ENCODE measurements around the gene SLC6A11.

SLC6A11 gene

GRCh38 chr3:10836676-10837075 is 20.6 kb downstream of the SLC6A11 start:
- H3K4me1 ChIP-seq (ENCODE audit: insufficient read depth, low read length, severe bottlenecking), result no peaks in the 10 kb centered on the region
- H2AFZ ChIP-seq (ENCODE audit: low read length), result no peak overlapping the region
- no peak overlapping the region for H3K9ac ChIP-seq (ENCODE audit: low read length)
- H3K27ac ChIP-seq (ENCODE audit: low read depth, low read length, poor library complexity, severe bottlenecking), result no peak overlapping the region
- H4K20me1 ChIP-seq (ENCODE audit: insufficient read depth, low read length), result no peaks in the 10 kb centered on the region
- H3K27me3 ChIP-seq (ENCODE audit: insufficient read depth, low read length), result no peaks in the 10 kb centered on the region
- H3K4me3 ChIP-seq (ENCODE audit: low read depth, low read length, poor library complexity, severe bottlenecking), result no peak overlapping the region
- H3K79me2 ChIP-seq (ENCODE audit: insufficient read depth, low read length), result no peaks in the 10 kb centered on the region
- no peaks in the 10 kb centered on the region for H3K36me3 ChIP-seq (ENCODE audit: insufficient read depth, low read length)
- no peak overlapping the region for H3K4me2 ChIP-seq (ENCODE audit: low read length)
- no peak for TF ChIP-seq CTCF (IDR thresholded peaks at IDR 0.05; ENCODE audit: low read length)
- no peak for TF ChIP-seq EZH2 (IDR thresholded peaks at IDR 0.05; ENCODE audit: borderline replicate concordance, low read length)
- H3F3A ChIP-seq (ENCODE audit: insufficient read depth, low read length), result no peaks in the 10 kb centered on the region
- H3K9me3 ChIP-seq (ENCODE audit: low read length), result no peaks in the 10 kb centered on the region
- no peaks in the 10 kb centered on the region for H3K9me2 ChIP-seq (ENCODE audit: low read depth, low read length)

GRCh38 chr3:10837849-10838248 is 21.8 kb downstream of the SLC6A11 start:
- Histone ChIP-seq H3K4me1 (ENCODE audit: insufficient read depth, low read length, severe bottlenecking) (no peaks in the 10 kb centered on the region), H4K20me1 (ENCODE audit: insufficient read depth, low read length) (no peaks in the 10 kb centered on the region), H3K4me2 (ENCODE audit: low read length) (no peak overlapping the region), H3F3A (ENCODE audit: insufficient read depth, low read length) (no peaks in the 10 kb centered on the region), H3K79me2 (ENCODE audit: insufficient read depth, low read length) (no peaks in the 10 kb centered on the region), H3K4me3 (ENCODE audit: low read depth, low read length, poor library complexity, severe bottlenecking) (no peak overlapping the region), H3K9ac (ENCODE audit: low read length) (no peak overlapping the region), H3K27ac (ENCODE audit: low read depth, low read length, poor library complexity, severe bottlenecking) (no peak overlapping the region), H3K9me3 (ENCODE audit: low read length) (no peaks in the 10 kb centered on the region), H3K27me3 (ENCODE audit: insufficient read depth, low read length) (peaks cover 3% of the 10 kb centered on the region; the same call in 1 of the 2 replicates), H3K36me3 (ENCODE audit: insufficient read depth, low read length) (no peaks in the 10 kb centered on the region), H3K9me2 (ENCODE audit: low read depth, low read length) (no peaks in the 10 kb centered on the region), H2AFZ (ENCODE audit: low read length) (no peak overlapping the region)
- TF ChIP-seq EZH2 (IDR thresholded peaks at IDR 0.05; ENCODE audit: borderline replicate concordance, low read length), result no peak
- TF ChIP-seq CTCF (IDR thresholded peaks at IDR 0.05; ENCODE audit: low read length), result no peak

- Histone ChIP-seq H3K4me2 (ENCODE audit: low read length) (no peak overlapping the region), H2AFZ (ENCODE audit: low read length) (no peak overlapping the region), H3K36me3 (ENCODE audit: insufficient read depth, low read length) (no peaks in the 10 kb centered on the region), H3K9me2 (ENCODE audit: low read depth, low read length) (no peaks in the 10 kb centered on the region), H3K9me3 (ENCODE audit: low read length) (no peaks in the 10 kb centered on the region), H3K4me1 (ENCODE audit: insufficient read depth, low read length, severe bottlenecking) (no peaks in the 10 kb centered on the region), H3K4me3 (ENCODE audit: low read depth, low read length, poor library complexity, severe bottlenecking) (no peak overlapping the region), H3K27ac (ENCODE audit: low read depth, low read length, poor library complexity, severe bottlenecking) (no peak overlapping the region), H4K20me1 (ENCODE audit: insufficient read depth, low read length) (no peaks in the 10 kb centered on the region), H3K9ac (ENCODE audit: low read length) (no peak overlapping the region), H3K79me2 (ENCODE audit: insufficient read depth, low read length) (no peaks in the 10 kb centered on the region), H3F3A (ENCODE audit: insufficient read depth, low read length) (no peaks in the 10 kb centered on the region), H3K27me3 (ENCODE audit: insufficient read depth, low read length) (peaks cover 3% of the 10 kb centered on the region; the same call in 1 of the 2 replicates)
- TF ChIP-seq EZH2 (IDR thresholded peaks at IDR 0.05; ENCODE audit: borderline replicate concordance, low read length), result no peak
- TF ChIP-seq CTCF (IDR thresholded peaks at IDR 0.05; ENCODE audit: low read length), result no peak
Measured at GRCh38 chr3:10839167-10839566, 23.1 kb downstream of the SLC6A11 start.
